DMS114 treated with DMSO at 0.1 percent for 48 hours (cell line): ENCODE measurements around the gene IFT25.

ENCODE experiments used
- DNase-seq: peaks from one replicate; lab custom pipeline; 2025; ENCODE audit not compliant: unreplicated experiment; lab: John Stamatoyannopoulos, UW

The IFT25 gene

DNA sequence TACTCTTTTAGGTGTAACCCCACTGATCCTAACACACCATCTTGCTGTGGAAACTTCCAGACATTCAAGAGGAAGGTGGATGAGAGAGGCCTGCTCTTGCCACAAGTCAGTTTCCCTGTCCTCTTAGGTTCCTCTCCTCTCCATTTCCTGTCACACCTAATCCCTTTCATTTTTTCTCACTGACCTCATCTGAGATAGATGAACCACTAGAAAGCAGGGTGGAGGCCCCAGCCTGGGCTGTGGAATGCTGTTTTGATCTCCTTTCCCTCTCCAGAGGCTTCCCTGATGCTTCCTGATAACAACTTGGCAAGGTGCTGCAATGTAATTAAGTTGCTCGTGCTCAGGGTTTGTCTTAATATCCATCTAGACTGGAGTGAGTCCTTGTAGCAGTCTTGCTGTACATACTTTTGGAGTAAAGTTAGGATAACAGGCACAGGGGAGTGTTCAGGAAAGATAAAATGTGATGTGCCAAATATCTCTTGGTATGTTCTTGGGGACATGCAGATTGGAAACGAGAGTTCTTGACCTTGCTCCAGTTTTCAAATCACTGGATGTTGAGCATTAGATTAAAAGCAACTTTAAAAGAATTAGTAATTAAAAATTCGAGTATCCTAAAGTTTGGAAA, 11.8 kb upstream of the IFT25 start:
- no peak for DNase-seq

DNA sequence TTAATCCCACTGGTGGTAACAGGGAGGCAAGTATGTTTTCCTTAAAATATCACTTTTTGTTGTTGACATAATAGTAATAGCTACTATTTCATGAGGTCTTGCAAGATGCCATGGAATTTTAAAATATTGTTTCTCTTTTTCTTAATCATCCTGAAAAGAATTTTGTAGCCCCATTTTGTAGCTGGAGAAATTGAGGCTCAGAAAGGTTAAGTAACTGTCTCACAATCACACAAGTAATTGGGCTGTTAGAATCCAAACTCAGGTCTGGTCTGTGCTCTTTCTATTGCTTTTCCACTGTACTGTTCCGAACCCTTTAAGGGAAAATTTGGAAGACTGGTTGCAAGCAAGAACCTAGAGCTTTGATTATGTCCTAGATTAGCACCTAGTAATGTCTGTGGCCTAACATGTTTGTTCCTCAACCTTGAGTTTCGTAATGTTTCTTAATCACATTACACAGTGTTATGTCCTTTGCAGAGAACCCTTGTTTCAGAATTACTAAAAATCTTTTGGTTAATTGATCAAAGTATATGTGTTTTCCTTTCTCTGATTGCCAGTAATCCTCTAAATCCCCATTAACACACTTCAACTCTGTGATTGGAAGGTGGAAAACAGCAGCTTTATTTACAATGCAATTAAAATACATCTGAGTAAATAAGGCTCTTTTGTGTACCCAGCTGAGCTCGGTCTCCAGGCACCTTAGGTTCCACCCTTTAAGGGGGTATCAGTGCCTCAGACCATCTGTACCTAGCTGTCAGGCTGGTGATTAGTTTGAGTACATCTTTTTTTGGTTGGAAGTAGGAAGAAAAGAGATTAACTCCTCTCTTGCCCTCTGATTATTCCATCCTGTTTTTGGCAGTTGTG, 11.0 kb upstream of the IFT25 start:
- no peak for DNase-seq

DNA sequence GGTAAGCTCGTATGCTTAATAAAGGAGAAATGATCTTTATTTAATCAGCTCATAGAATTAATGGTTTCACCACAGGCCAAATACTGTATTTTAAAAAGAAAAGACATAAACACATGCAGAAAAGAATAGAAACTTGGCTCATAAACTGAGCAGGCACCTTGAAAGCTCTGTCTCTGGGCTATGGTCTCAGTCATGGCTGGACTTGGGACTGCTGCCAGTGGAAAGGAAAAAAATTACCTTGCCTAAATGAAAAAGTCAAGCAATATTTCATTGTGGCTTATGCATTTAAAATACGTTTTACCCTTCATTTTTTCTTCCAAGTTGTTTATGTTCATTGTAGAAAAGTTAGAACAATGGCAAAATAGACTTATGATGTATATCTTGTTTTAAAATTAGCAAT, 8.6 kb upstream of the IFT25 start:
- DNase-seq, result no peak

DNA sequence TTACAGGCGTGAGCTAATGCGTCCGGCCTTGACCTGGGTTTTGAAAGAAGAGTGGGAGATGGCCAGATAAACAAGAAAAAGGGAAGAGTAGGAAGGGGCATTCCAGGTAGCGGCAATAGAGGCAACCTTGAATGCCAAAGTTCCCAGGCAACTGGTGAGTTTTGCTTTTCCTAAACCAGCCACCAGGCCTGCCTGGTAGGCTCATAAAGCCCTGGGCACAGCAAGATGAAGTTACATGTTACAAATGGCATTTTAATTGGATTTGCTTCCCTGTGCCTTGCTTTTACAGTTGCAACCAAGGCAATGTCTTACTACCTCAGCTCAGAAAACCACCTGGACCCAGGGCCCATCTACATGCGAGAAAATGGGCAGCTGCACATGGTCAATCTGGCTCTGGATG, 6.2 kb upstream of the IFT25 start:
- no peak for DNase-seq

DNA sequence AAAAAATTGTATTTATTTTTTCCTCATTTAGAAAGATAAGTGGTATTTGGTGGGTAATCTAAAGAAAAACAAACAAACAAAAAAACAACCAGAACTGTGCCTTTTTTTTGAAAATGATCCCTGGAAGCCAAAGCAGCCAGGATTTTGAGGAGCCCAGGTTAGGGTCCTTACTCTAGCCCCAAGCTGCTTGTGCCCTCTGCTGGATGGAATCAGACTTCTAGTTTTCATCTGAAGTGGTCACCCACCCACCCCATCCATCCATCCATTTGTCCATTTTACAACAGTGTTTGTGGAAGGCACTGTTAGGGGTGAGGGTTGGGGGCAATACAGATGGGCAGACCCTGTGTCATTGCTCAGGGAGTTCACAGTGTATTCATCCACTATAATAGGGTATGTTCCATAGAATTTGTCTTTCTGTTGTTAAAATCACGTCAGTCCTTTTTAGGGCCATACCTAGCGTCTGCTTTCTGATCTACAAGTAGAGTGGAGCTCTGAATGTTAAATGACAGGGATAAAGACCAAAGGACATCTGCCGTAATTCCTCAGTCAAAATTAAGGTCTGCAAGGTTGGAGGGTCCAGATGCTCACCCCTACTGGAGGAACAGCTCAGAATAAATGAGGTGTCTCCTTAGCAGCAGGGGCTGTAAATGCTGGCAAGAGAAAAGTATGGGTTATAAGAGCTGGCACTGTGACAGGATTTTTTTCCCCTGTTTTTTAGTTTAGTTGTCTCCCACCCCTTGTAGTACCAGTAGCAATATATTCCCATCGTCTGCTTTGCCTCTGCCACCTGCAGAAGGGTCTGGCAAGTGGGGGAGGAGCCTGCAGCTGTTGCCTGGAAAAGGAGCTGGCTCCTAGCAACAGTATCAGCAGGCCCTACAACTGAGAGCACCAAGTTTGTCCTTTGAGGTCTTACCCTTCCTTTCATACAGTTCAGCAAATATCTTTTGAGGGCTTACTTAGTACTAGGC, 3.8 kb upstream of the IFT25 start:
- peak; percentile 39 for DNase-seq

DNA sequence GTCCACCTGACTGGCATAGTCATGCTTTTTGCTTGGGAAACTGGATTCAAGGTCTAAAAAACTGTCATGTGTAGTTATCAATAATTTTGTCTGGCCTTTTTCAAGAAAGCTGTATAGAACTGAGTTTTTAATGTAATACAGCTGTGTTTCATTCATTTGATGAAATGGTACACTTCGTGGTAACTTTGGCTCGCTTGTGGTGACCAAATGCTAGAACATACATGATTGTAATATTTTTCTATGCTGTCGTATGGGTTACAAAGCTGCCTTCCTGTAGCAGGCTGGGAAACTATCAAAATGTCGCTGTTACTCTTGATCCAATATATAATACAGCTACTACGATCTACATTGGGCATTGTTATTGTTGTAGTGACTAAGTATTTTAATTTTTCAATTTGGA, 2.8 kb upstream of the IFT25 start:
- no peak for DNase-seq

DNA sequence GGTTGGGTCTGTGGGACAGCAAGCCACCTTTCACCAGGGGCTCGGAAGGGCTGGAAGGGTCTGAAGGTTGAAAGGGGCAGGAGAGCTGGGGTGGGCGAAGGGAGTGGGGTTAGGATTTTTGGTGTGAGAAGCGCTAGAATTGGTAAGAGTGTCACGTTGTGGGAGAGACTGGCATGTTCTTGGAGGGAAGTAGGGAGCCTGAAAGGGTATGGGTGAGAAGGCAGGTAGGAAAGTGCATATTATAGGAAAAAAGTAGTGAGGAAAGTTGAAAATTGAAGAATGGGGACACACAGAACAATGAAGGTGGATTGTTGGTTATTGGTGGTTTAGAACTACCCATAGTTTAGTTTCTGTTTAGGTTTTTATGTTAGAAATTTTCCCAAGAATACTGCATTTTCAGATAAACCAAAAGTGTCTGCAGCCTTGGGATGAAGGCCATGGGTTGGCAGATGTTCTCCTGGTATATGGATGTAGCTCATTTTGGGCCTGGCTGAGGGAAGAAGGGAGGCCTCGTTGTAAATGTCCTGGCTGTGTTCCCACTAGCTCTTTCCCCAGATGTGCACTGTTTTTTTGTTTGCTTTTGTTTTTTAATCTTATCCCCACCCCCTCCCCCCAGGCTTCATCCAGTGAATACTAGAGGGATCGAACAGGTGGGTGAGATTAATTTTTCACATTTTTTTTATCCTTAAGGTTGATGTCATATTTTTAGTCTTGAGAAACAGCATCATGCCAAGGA, 1.8 kb upstream of the IFT25 start:
- no peak for DNase-seq

DNA sequence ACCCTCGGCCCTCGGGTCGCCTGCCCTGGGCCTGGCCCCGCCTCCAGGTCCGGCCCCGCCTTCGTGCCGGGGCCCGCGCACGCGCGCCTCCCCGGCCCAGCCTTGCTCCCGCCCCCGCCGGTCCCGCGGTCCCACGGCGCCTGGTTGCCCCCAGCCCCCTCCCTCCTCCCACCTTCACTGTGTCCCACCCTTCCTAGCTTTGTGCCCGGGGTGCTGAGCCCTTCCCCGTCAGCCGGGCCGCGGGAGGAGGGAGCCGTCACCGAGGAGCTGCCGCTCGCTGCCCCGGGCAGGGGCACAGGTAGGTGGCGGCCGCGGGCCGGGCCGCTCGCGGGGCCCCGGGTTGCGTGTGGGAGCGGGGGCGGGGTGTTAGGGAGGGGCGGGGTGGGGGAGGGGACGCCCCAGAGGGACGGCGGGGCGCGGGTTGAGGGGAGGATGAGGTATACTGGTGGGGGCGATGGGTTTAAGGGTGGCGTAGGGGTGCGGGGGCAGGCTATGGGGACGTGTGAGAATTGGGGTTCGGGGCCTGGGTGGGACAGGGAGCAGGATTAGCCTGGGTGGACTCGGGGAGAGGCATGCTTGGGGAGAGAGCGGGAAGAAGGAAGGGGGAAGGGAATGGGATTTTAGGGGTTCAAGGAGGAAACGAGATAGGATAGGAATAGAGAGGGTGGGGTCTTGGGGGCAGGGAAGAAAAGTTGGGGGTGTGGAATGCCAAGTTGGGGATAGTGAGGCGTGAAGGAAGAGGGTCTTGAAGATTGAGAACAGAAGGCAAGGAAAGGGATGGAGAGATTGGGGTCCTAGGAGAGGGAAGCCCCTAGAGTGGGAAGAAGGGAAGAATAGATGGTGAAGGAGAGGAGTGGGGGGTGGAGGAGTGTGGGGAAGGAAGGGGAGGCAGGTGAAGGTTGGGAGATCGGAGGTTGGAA, 1.0 kb upstream of the IFT25 start, which contains the start of gene LRRC42:
TSS of gene LRRC42 (plus strand) at position 99 of the 920 bp plus-strand sequence. CDS start 5,650 bp downstream, outside the sequence.
- no peak for DNase-seq

DNA sequence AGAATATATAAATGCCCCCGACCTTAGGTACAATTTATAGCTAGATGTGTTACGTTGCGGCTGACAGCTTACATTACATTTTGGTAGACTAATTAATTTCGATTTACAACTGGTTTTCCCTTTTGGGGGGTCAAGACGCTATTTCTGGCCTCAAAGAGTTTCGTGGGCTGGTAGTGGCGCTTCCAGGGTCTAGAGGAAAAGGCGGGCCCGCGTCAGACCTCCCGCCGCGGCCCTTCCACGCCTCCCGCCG, 391 bp downstream of the IFT25 start:
- DNase-seq, result no peak

DNA sequence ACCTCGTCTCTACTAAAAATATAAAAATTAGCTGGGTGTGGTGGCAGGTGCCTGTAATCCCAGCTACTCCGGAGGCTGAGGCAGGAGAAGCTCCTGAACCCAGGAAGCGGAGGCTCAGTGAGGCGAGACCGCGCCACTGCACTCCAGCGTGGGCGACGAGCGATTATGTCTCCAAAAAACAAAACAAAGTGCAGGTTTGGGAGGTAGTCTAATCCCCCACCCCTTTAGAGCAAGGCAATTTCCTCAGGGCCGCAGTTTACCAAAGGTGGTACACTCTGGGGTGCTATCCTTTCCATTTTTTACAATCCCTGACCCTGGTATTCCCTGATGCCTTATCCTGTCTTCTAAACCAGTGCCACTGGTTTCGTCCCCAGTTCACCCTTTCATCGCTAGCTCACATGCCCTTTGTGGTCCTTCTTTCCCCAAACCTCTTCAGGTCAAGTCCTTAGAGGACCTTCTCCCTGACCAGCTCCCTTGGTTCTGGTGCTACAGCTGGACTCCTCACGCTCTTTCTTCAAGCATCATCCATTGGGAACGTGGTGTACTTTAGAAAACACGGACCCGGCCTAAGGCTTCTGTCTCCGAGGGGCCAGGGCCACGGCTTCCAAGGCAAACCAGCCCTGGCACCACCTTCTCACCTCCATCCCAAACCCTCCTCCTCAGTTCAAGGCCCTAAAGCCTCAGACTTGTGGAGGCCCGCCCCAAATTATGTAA, 873 bp downstream of the IFT25 start:
- DNase-seq, result no peak

DNA sequence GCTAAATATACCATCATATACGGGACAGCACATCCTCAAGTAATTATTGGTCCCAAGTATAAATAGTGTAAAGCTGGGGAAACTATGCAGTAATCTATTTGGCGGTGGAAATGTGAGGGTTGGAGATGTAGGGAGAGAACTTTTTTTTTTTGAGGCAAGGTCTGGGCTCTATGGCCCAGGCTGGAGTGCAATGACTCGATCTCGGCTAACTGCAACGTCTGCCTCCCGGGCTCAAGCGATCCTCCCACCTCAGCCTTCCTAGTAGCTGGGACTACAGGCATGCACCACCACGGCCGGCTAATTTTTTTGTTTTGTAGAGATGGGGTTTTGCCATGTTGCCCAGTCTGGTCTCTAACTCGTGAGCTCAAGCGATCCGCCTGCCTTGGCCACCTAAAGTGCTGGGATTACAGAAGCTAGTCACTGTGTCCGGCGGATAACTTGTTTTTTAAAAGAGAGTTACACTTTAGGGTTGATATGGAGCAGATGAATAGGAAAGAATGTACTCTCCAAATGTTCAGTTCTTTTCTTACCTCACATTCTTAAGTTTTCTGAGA, 1.9 kb downstream of the IFT25 start:
- DNase-seq, result no peak

DNA sequence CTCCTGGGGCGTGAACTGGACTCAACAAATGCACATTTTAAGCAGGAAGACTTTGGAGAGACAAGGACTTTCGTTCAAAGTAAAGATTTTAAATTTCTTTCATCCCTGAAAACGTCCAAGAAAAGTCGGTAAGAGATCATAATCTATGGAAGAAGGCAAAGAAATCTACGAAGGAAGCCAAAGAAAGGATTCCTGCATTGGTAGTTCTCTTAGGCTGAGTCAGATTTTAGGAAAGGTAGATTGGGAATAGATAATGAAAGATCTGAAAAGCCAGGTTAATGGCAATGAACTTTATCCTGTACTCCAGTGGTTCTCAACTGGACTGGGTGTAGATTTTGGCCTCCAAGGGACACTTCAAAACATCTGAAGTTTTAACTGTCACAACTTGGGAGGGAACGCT, 2.4 kb downstream of the IFT25 start:
- DNase-seq, result no peak

DNA sequence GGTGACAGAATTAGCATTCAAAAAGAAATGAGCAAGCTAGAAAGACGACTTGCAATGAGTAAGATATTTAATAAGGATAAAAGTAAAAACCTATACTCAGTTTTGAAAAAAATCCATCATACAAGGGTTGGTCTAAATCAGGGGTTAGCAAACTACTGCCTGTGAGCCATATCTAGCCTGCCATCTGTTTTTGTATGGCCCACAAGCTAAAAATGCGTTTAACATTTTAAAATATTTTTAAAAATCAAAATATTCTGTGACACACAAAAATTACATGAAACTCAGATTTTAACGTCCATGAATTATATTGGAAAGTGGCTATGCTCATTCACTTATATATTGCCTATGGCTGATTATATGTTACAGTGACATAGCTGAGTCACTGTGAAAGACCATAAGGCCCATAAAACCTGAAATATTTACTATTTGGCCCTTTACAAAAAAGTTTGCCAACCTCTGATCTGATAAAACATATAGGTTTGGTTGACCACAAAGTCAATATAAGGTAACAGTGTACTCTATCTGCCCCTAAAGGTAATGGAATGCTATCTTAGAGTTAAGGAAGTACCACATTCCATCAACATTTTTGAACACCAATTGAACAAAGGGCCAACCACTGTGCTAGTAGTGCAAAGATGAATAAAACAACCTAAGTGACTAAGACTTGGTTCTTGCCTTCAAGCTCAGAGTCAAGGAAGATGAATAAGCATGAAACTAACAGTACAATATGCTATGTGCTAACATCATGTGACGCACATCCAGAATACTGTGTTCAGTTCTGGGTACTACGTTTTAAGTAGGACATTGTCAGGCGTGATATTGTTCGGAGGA, 3.2 kb downstream of the IFT25 start:
- no peak for DNase-seq

DNA sequence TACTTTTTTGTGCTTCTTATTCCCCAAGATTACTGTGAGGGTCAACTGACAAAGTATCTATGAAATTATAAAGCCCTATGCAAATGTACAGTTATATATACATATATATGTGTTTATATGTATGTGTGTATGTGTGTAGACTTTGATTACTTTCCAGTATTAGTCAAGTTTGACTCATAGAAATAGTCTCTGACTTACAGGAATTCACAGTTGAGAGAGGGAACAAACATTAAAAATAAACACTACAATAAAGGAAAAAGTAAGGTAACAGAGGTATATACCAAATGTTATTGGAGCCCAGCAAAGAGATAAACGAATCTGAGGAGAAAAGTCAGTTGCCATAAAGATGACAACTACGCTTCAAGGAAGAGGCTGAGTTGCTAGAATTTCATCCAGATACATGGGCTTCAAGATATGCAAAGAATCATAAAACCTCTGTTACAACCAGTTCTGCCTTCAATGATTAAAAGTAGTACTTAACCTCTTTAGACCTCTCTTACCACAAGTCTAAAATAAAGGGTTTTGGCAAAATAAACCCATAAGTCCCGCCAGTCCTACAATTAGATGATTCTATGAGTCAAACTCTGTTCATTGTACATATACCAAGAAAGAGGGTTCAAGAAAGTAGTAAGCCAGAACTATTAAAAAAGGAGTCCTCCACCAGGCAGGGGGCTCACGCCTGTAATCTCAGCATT, 7.2 kb downstream of the IFT25 start:
- DNase-seq, result no peak

DNA sequence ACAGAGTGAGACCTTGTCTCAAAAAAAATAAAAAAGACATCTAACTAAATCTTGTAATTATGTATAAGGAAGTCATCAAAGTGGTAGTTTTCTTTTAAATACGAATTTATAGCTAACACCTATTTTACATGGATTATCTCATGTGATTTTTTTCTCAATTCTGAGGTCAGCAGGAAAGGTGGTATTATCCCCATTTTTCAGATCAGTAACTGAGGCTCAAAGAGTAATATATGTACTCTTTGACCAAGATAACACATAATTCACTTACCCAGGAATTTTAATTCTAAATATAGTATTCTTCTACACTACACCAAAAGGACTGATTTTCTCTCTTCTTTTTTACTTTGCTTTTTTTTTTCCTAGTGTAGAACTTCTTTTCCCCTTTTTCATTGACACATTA, 9.1 kb downstream of the IFT25 start:
- no peak for DNase-seq

DNA sequence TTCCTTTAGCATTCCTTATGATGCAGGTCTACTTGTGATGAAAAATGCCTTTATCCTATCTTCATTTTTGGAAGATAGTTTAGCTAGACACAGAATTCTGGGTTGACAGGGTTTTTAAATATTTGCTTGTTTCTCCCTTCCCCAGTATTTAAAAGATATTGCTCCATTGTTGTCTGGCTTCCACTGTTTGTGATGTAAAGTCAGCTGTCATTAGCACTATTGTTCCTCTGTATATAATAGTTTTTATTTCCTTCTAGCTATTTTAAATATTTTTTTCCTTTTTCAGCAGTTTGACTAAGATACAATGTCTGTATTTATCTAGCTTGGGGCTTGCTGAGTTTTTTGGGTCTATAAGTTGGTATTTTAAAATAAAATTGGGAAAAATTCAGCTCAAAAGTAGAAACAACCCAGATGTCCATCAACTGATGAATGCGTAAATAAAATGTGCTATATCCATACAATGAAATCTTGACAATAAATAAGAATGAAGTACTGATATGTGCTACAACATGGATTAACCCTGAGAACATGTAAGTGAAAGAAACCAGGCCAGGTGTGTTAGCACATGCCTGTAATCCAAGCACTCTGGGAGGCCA, 11.2 kb downstream of the IFT25 start:
- DNase-seq, result no peak

DNA sequence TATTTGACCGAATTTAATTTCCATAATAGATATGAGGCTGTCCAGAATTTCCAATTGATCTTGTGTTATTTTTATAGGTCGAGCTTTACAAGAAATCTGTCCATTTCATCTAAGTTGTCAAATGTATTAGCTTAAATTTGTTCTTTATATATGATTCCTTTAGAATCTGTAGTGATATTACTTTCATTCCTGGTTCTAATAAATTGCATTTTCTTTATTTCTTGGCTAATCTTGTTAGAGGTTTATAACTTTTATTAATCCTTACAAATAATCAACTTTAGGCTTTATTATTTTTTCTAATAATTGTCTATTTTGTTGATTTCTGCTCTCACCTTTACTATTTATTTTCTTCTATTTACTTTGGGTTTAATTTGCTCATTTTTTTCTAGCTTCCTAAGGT, 14.0 kb downstream of the IFT25 start:
- DNase-seq, result no peak
